ENCODE results near the gene TKT. TPM values are rescaled to one million over a fixed set of nuclear protein-coding genes. Genes with fewer than 3 reads are reported as not detected.

TKT gene
- polyA plus RNA-seq, 1 experiment: 220 TPM

DNA sequence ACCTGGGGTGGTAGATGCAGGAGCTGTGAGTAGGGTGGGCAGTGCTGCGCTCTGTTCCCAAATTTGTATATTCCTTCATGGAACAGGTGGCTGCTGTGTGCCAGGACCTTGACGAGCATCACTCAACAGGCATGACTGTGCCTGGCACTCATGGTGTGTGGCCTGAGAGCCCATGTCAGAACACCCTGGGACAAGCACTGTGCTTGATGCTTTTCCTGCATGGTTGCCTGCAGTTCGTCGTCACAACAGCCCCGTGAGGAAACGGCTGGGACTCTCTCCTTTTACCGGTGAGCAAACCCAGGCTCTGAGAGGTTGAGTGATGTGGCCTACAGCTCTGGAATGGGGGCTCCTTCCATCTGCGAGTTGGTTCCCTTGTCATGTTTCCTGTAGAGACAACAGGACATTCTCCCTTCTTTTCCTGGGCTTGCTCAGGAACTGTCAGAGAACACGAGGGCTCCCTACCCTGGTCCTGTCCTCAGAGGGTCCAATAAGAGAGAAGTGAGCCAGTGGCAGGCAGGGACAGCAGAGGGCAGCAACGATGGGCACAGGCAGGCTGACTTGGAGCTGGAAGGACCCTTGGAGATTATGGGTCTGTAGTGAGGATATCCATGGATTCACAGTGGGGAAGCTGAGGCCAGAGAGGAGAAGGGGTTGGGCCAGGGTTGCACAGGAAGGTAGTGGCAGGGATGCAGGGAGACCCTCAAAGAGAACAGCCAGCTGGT, 57.4 kb downstream of the TKT start:
- POLR2A ChIA-PET: interaction anchor here (1.0 kb wide), 1 partner anchor 84 kb away, joined by 3 read pairs; no protein-coding TSS in a partner anchor

DNA sequence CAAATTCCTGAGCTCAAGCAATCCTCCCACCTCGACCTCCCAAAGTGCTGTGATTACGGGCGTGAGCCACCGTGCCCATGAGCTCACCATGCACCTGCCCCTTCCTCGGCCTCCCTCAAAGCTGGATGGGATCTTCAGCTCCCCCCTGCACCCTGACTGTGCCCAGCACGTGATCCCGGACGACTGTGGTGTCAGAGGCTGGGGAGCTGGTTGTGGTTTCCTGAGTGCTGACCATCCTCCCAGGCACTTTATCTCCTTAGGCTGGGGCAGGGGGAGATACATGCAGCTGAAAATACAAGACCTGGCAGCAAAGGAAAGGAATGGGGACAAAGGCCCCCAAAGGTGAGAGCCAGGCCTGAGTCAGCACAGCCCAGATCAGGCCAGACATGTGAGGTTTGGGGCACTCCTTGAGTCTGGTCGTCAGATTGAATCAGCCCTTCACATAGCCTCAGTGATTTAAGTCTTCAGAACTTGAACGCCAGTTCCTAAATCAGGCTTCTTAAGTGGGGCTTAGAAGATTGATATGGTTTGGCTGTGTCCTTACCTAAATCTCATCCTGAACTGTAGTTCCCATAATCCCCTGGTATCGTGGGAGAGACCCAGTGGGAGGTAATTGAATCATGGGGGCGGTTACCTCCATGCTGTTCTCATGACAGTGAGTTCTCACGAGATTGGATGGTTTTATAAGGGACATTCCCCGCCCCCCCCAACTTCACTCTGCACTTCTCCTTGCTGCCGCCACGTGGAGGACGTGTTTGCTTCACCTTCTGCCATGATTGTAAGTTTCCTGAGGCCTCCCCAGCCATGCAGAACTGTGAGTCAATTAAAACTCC, 59.0 kb downstream of the TKT start:
- Histone ChIP-seq H3K4me3 (ENCODE audit: low read depth, low read length) (no peak overlapping the region), H3K27me3 (ENCODE audit: control insufficient read depth, insufficient read depth, low read length) (no peaks in the 10 kb centered on the region), H3K27ac (ENCODE audit: low read depth, low read length) (no peak overlapping the region), H3K9me3 (ENCODE audit: control insufficient read depth, insufficient read depth, low read length) (no peaks in the 10 kb centered on the region)
- no peak for DNase-seq (ENCODE audit: low read depth, low spot score)
- TF ChIP-seq, protein P1, sequence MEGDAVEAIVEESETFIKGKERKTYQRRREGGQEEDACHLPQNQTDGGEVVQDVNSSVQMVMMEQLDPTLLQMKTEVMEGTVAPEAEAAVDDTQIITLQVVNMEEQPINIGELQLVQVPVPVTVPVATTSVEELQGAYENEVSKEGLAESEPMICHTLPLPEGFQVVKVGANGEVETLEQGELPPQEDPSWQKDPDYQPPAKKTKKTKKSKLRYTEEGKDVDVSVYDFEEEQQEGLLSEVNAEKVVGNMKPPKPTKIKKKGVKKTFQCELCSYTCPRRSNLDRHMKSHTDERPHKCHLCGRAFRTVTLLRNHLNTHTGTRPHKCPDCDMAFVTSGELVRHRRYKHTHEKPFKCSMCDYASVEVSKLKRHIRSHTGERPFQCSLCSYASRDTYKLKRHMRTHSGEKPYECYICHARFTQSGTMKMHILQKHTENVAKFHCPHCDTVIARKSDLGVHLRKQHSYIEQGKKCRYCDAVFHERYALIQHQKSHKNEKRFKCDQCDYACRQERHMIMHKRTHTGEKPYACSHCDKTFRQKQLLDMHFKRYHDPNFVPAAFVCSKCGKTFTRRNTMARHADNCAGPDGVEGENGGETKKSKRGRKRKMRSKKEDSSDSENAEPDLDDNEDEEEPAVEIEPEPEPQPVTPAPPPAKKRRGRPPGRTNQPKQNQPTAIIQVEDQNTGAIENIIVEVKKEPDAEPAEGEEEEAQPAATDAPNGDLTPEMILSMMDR (IDR thresholded peaks at IDR 0.05; ENCODE audit: low read depth, low read length): no peak
- ChIA-PET CTCF (interaction anchor here (0.6 to 5.2 kb wide), 29 partner anchors 9 to 513 kb away, joined by 3 to 104 read pairs (median 5); no protein-coding TSS in a partner anchor), POLR2A (interaction anchor here (0.6 kb wide), 1 partner anchor 54 kb away, joined by 3 read pairs; no protein-coding TSS in a partner anchor)

More for the DNA sequence above, 57.4 kb downstream of the TKT start:
- TF ChIP-seq, protein P1 (IDR thresholded peaks at IDR 0.05; ENCODE audit: low read depth, low read length): no peak
- H3K27ac ChIP-seq (ENCODE audit: low read depth, low read length): no peak overlapping the region
- CTCF ChIA-PET: interaction anchor here (0.9 to 5.2 kb wide), 5 partner anchors 32 to 88 kb away, joined by 3 to 104 read pairs (median 9); no protein-coding TSS in a partner anchor
- DNase-seq (ENCODE audit: low read depth, low spot score): no peak
- H3K4me3 ChIP-seq (ENCODE audit: low read depth, low read length): no peak overlapping the region
- no peaks in the 10 kb centered on the region for H3K27me3 ChIP-seq (ENCODE audit: control insufficient read depth, insufficient read depth, low read length)
- H3K9me3 ChIP-seq (ENCODE audit: control insufficient read depth, insufficient read depth, low read length): no peaks in the 10 kb centered on the region

DNA sequence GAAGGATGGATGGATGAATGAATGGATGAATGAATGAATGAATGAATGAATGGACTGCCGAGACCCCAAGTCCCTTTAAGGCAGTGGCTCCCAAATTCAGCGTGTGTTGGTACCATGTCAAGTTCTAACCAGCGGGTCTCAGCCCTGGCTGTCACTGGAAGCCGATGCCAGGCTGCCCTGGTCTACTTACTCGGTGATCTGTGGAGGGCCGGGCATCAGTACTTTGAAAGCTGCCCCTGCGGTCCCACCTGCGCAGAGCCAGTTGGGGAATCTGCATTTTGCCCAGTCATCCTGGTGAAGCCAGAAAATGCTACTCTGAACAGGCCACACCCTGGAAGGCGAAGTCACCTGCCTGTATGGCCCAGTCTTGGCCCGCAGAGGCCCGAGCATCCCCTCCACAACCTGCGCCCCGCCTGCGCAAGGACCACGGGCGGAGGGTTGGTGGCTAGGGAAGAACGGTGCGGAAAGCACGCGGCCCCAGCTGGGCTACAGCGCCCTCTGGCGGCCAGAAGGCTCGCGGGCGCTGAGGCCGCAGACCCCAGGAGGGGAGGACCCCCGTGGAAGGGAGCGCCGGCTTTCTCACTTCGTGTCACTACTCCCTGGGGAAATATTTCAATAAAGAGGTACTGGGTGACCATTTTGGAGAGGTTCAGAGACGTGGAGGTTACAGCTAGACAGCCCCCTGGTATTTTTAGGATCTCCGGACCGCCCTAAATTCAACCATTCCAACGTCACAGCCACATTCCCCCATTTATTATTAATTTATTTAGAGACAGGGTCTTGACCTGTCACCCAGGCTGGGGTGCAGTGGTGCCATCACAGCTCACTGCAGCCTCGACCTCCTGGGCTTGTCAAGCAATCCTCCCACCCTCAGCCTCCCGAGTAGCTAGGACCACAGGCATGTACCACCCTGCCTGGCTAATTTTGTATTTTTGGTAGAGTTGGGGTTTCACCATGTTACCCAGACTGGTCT, 59.9 kb downstream of the TKT start:
- CTCF ChIA-PET: interaction anchor here (0.7 to 5.2 kb wide), 28 partner anchors 8 to 514 kb away, joined by 3 to 104 read pairs (median 5); no protein-coding TSS in a partner anchor
- Histone ChIP-seq H3K27ac (ENCODE audit: low read depth, low read length) (no peak overlapping the region), H3K27me3 (ENCODE audit: control insufficient read depth, insufficient read depth, low read length) (no peaks in the 10 kb centered on the region), H3K4me3 (ENCODE audit: low read depth, low read length) (no peak overlapping the region), H3K9me3 (ENCODE audit: control insufficient read depth, insufficient read depth, low read length) (no peaks in the 10 kb centered on the region)
- POLR2A ChIA-PET: interaction anchor here (1.3 kb wide), 1 partner anchor 81 kb away, joined by 3 read pairs; no protein-coding TSS in a partner anchor
- no peak for DNase-seq (ENCODE audit: low read depth, low spot score)
- TF ChIP-seq, protein P1 (IDR thresholded peaks at IDR 0.05; ENCODE audit: low read depth, low read length): peak; percentile 98

DNA sequence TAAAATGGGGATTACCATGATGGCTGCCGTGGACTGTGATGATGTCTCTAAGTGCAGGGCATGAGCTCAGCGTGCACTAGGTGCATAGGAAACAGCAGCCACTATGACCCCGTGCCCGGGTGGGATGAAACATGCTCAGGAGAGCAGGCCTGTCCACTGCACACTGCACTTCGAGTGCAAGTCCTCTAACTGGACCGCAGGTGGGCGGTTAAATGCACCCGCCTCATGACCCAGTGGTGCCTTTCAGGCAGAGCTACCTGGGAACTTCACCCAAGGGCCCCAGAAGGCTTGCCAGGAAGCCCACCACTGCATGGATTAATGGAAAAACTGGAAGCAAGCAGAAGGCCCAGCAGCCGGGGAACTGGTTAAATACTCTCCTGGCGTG, 60.8 kb downstream of the TKT start:
- TF ChIP-seq, protein P1 (IDR thresholded peaks at IDR 0.05; ENCODE audit: low read depth, low read length): no peak
- Histone ChIP-seq H3K27ac (ENCODE audit: low read depth, low read length) (no peak overlapping the region), H3K9me3 (ENCODE audit: control insufficient read depth, insufficient read depth, low read length) (no peaks in the 10 kb centered on the region), H3K27me3 (ENCODE audit: control insufficient read depth, insufficient read depth, low read length) (no peaks in the 10 kb centered on the region), H3K4me3 (ENCODE audit: low read depth, low read length) (no peak overlapping the region)
- ChIA-PET CTCF (interaction anchor here (0.8 to 5.2 kb wide), 13 partner anchors 11 to 91 kb away, joined by 4 to 104 read pairs (median 15); no protein-coding TSS in a partner anchor), POLR2A (interaction anchor here (1.3 kb wide), 1 partner anchor 80 kb away, joined by 3 read pairs; no protein-coding TSS in a partner anchor)
- DNase-seq (ENCODE audit: low read depth, low spot score): no peak

Data from AG04450 (cell line).